K562 (cell line): Measurements from ENCODE around the gene UQCC2. TPM values are rescaled to one million over a fixed set of nuclear protein-coding genes. Genes with fewer than 3 reads are reported as not detected.

Experiments
- CBX2 ChIP-seq: fragments of 200-600 bp; sonication (generic); IDR thresholded peaks from one replicate; pipeline ENCODE4 v1.6.1; 2012; ENCODE audit warnings: mild to moderate bottlenecking, low read length, inconsistent platforms; ENCODE audit not compliant: insufficient read depth, poor library complexity, severe bottlenecking
- CBX8 ChIP-seq: fragments of 200-600 bp; sonication (generic); IDR thresholded peaks from 2 replicates; pipeline ENCODE4 v1.6.1; 2012; ENCODE audit warnings: borderline replicate concordance, mixed run types, low read depth, mild to moderate bottlenecking, moderate library complexity, mixed read lengths, low read length, control low read depth, inconsistent platforms; ENCODE audit not compliant: poor library complexity, severe bottlenecking; ENCODE audit errors: extremely low read depth
- CC2D1A ChIP-seq: fragments of 450-650 bp; IDR thresholded peaks from 2 replicates; pipeline ENCODE4 v1.6.1; 2017; ENCODE audit warnings: mild to moderate bottlenecking
- DACH1 ChIP-seq: fragments of 450-650 bp; IDR thresholded peaks from 2 replicates; pipeline ENCODE4 v1.6.1; 2018; ENCODE audit not compliant: partially characterized antibody
- IFI16 ChIP-seq: fragments of 250-450 bp; sonication (Bioruptor Pico); IDR thresholded peaks from 2 replicates; pipeline ENCODE4 v2.1.2; 2022; ENCODE audit warnings: mild to moderate bottlenecking, inconsistent platforms
- KDM5B ChIP-seq: fragments of 200-600 bp; sonication (generic); IDR thresholded peaks from 2 replicates; pipeline ENCODE4 v1.6.1; 2012; ENCODE audit warnings: low read depth, mild to moderate bottlenecking, moderate library complexity, low read length, control low read depth, inconsistent platforms; ENCODE audit not compliant: insufficient replicate concordance
- MBD1 ChIP-seq: fragments of 250-450 bp; sonication (Bioruptor Pico); IDR thresholded peaks from 2 replicates; pipeline ENCODE4 v1.8.0; 2022; ENCODE audit warnings: inconsistent platforms
- polyA plus RNA-seq, 8 experiments: library from polyadenylated mRNA; depleted of rRNA in 4 of 8; stranded (reverse) in 5 of 8; unstranded in 3 of 8; fragments of >200 nt; fragmentation: Nextera tagmentation in 2 of 8; fragmentation: Illumina TruSeq in 1 of 8; extraction: Ambion mirVana in 2 of 8; extraction: Trizol in 1 of 8; gene quantifications; 2 replicates each; pipeline versions ENCODE4 v1.2.1 to v1.2.3, GENCODE V29; 2011 to 2014; ENCODE audit warnings: inconsistent platforms in 1 of 8, missing spikeins in 1 of 8
- total RNA-seq, 7 experiments: library from RNA; depleted of rRNA in 6 of 7; stranded (reverse); fragments of >200 nt in 6 of 7; fragmentation: Illumina TruSeq in 2 of 7; extraction: Trizol in 2 of 7; gene quantifications; 2 replicates each; pipeline versions ENCODE4 v1.2.1 to v1.2.3, GENCODE V29; 2011 to 2021; ENCODE audit warnings: low replicate concordance in 1 of 7
- TF ChIP-seq, protein P1 (sequence below): fragments of 450-650 bp; IDR thresholded peaks from 2 replicates; pipeline ENCODE4 v1.6.1; 2014; ENCODE audit warnings: low read depth, mild to moderate bottlenecking, moderate library complexity, borderline replicate concordance
- TF ChIP-seq, protein P2 (sequence below): fragments of 450-650 bp; formaldehyde crosslinking; IDR thresholded peaks from 2 replicates; pipeline ENCODE4 v1.4.0; 2020; ENCODE audit warnings: mild to moderate bottlenecking, moderate library complexity
- TF ChIP-seq, protein P3 (sequence below), 3 experiments: IDR thresholded peaks in 2 of 3; conservative IDR thresholded peaks in 1 of 3; 2 replicates each; pipeline ENCODE4 v1.5.1; 2011 to 2012; ENCODE audit warnings: low read length in 3 of 3, mild to moderate bottlenecking in 3 of 3, control low read depth in 2 of 3, improper control_type of control experiment in 1 of 3, inconsistent platforms in 1 of 3, low read depth in 1 of 3, mixed read lengths in 1 of 3, moderate library complexity in 1 of 3; ENCODE audit not compliant: insufficient read depth in 2 of 3
- TF ChIP-seq, protein P4 (sequence below): fragments of 450-650 bp; IDR thresholded peaks from 2 replicates; pipeline ENCODE4 v1.6.1; 2017; ENCODE audit warnings: antibody characterized with exemption

The UQCC2 gene
- total and polyA plus RNA-seq, 9 of the 15 experiments (the other 6 are each of a cell fraction or from before 2014, with no cell fraction given): 58.5 to 927 (median 158) TPM

DNA sequence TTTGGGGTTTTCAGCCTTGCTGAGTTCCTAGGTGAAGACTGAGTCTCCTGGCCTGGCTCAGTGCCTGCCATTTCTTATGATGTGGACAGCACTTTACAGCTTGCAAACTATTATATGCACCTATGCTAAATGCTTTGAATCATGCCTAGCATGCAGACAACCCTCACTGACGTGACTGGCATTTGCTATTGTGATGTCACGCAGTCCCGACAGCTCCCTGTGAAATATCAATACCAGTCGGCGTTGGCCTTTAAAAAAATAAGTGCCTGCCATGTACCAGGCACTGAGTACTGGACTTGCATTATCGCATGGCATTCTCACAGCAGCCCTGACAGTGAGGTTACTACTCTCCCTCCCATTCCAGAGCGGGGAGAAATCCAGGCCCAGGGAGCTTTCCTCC lies 35.5 kb downstream of the UQCC2 start (continued):
- TF ChIP-seq KDM5B: no peak
- no peak for TF ChIP-seq IFI16 (CRISPR knock-in tag)
- TF ChIP-seq CBX2: no peak
- TF ChIP-seq, protein P1, sequence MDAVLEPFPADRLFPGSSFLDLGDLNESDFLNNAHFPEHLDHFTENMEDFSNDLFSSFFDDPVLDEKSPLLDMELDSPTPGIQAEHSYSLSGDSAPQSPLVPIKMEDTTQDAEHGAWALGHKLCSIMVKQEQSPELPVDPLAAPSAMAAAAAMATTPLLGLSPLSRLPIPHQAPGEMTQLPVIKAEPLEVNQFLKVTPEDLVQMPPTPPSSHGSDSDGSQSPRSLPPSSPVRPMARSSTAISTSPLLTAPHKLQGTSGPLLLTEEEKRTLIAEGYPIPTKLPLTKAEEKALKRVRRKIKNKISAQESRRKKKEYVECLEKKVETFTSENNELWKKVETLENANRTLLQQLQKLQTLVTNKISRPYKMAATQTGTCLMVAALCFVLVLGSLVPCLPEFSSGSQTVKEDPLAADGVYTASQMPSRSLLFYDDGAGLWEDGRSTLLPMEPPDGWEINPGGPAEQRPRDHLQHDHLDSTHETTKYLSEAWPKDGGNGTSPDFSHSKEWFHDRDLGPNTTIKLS: no peak
- no peak for TF ChIP-seq MBD1 (CRISPR knock-in tag)
- TF ChIP-seq DACH1: no peak
- TF ChIP-seq CBX8: no peak
- TF ChIP-seq, protein P2, sequence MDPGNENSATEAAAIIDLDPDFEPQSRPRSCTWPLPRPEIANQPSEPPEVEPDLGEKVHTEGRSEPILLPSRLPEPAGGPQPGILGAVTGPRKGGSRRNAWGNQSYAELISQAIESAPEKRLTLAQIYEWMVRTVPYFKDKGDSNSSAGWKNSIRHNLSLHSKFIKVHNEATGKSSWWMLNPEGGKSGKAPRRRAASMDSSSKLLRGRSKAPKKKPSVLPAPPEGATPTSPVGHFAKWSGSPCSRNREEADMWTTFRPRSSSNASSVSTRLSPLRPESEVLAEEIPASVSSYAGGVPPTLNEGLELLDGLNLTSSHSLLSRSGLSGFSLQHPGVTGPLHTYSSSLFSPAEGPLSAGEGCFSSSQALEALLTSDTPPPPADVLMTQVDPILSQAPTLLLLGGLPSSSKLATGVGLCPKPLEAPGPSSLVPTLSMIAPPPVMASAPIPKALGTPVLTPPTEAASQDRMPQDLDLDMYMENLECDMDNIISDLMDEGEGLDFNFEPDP: no peak
- TF ChIP-seq, protein P3, sequence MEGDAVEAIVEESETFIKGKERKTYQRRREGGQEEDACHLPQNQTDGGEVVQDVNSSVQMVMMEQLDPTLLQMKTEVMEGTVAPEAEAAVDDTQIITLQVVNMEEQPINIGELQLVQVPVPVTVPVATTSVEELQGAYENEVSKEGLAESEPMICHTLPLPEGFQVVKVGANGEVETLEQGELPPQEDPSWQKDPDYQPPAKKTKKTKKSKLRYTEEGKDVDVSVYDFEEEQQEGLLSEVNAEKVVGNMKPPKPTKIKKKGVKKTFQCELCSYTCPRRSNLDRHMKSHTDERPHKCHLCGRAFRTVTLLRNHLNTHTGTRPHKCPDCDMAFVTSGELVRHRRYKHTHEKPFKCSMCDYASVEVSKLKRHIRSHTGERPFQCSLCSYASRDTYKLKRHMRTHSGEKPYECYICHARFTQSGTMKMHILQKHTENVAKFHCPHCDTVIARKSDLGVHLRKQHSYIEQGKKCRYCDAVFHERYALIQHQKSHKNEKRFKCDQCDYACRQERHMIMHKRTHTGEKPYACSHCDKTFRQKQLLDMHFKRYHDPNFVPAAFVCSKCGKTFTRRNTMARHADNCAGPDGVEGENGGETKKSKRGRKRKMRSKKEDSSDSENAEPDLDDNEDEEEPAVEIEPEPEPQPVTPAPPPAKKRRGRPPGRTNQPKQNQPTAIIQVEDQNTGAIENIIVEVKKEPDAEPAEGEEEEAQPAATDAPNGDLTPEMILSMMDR (IDR thresholded peaks at IDR 0.05 in 2 of 3, conservative IDR thresholded peaks at IDR 0.05 in 1 of 3; ENCODE audit: insufficient read depth in 2 of 3, low read depth in 1 of 3, low read length in 3 of 3): no peak
- TF ChIP-seq, protein P4, sequence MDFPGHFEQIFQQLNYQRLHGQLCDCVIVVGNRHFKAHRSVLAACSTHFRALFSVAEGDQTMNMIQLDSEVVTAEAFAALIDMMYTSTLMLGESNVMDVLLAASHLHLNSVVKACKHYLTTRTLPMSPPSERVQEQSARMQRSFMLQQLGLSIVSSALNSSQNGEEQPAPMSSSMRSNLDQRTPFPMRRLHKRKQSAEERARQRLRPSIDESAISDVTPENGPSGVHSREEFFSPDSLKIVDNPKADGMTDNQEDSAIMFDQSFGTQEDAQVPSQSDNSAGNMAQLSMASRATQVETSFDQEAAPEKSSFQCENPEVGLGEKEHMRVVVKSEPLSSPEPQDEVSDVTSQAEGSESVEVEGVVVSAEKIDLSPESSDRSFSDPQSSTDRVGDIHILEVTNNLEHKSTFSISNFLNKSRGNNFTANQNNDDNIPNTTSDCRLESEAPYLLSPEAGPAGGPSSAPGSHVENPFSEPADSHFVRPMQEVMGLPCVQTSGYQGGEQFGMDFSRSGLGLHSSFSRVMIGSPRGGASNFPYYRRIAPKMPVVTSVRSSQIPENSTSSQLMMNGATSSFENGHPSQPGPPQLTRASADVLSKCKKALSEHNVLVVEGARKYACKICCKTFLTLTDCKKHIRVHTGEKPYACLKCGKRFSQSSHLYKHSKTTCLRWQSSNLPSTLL: no peak
- no peak for TF ChIP-seq CC2D1A
